Measurements from ENCODE around the gene SYNGR3.

SYNGR3 gene

DNA sequence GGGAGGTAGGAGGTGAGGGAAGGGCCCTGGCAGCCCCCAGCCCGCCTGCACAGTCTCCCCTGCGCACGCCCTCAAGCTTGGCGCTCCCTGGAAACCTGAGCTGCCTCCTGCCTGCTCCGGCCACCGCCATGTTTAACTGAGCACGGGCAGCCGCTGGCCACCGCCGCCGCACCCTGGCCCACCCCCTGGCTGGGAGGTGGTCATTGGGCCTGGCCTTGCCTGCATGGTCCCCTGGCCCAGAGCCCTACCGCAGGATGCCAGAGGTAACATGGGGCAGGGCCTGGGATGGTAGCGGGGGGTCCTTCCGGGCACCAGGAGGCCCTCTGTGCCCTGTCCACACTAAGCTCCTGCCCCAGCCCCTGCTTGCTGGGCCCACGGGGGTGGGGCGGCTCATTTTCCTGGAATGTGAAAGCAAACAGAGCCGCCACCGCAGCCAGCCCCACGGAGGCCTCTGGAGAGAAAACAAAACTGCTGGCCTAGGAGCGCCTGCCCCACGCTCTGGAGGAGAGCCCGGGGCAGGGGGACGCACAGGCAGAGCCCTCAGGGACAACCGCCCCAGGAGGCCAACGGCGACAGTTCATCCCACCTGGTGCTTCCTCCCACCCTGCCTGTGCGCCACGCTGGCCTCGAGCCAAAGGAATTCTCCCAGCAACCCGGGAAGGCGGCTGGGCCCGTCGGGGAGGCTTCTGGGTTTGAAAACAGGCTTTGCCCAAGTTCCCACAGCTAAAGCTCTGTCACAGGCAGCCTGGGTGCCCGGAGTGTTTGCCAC is 45.8 kb downstream of the SYNGR3 start:
- POLR2A ChIA-PET = interaction anchor here (0.8 to 2.1 kb wide), 5 partner anchors 12 to 120 kb away, joined by 3 to 10 read pairs (median 4); partner anchors contain the start of genes NTHL1, RPS2, TRAF7 and TSC2
- TF ChIP-seq, protein P1, sequence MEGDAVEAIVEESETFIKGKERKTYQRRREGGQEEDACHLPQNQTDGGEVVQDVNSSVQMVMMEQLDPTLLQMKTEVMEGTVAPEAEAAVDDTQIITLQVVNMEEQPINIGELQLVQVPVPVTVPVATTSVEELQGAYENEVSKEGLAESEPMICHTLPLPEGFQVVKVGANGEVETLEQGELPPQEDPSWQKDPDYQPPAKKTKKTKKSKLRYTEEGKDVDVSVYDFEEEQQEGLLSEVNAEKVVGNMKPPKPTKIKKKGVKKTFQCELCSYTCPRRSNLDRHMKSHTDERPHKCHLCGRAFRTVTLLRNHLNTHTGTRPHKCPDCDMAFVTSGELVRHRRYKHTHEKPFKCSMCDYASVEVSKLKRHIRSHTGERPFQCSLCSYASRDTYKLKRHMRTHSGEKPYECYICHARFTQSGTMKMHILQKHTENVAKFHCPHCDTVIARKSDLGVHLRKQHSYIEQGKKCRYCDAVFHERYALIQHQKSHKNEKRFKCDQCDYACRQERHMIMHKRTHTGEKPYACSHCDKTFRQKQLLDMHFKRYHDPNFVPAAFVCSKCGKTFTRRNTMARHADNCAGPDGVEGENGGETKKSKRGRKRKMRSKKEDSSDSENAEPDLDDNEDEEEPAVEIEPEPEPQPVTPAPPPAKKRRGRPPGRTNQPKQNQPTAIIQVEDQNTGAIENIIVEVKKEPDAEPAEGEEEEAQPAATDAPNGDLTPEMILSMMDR (IDR thresholded peaks at IDR 0.05; ENCODE audit: insufficient read depth, low read length, missing control alignments) = no peak
- no peak for DNase-seq (ENCODE audit: low read depth, low spot score)
- CTCF ChIA-PET = interaction anchor here (0.5 to 1.8 kb wide), 6 partner anchors 9 to 105 kb away, joined by 3 to 10 read pairs (median 3); partner anchors contain the start of genes NTHL1 and TSC2
- peak overlapping the region; percentile 29; the same call in 1 of the 2 replicates for H3K4me3 ChIP-seq (ENCODE audit: low read depth, low read length)

DNA sequence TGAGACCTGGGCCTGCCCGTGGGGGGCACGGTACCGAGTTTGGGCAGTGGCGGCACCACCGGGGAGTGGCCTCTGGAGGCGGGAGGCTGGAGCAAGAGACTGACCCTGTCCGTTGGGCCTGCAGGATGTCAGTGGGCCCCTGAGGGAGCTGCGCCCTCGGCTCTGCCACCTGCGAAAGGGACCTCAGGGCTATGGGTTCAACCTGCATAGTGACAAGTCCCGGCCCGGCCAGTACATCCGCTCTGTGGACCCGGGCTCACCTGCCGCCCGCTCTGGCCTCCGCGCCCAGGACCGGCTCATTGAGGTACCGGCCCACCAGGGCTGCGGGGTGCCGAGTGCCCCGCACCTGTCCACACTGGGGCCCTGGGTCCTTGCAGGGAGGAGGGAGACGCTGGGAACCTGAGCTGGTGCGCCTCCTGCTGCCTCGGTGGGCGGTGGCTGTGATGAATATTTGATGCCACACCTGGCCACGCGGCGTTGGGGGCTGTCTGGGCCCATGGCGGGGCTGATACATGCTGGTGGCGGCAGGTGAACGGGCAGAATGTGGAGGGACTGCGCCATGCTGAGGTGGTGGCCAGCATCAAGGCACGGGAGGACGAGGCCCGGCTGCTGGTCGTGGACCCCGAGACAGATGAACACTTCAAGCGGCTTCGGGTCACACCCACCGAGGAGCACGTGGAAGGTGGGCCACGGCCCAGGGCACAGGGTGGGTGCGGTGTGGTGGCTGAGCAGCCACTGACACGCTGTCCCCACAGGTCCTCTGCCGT is 46.6 kb downstream of the SYNGR3 start:
- TF ChIP-seq, protein P1 (IDR thresholded peaks at IDR 0.05; ENCODE audit: insufficient read depth, low read length, missing control alignments) = no peak
- POLR2A ChIA-PET = interaction anchor here (0.8 to 2.1 kb wide), 5 partner anchors 11 to 119 kb away, joined by 3 to 10 read pairs (median 4); partner anchors contain the start of genes NTHL1, RPS2, TRAF7 and TSC2
- CTCF ChIA-PET = interaction anchor here (0.5 to 1.8 kb wide), 5 partner anchors 8 to 105 kb away, joined by 3 to 10 read pairs (median 3); partner anchors contain the start of genes NTHL1 and TSC2
- DNase-seq (ENCODE audit: low read depth, low spot score) = no peak
- peak overlapping the region; percentile 29; the same call in 1 of the 2 replicates for H3K4me3 ChIP-seq (ENCODE audit: low read depth, low read length)

DNA sequence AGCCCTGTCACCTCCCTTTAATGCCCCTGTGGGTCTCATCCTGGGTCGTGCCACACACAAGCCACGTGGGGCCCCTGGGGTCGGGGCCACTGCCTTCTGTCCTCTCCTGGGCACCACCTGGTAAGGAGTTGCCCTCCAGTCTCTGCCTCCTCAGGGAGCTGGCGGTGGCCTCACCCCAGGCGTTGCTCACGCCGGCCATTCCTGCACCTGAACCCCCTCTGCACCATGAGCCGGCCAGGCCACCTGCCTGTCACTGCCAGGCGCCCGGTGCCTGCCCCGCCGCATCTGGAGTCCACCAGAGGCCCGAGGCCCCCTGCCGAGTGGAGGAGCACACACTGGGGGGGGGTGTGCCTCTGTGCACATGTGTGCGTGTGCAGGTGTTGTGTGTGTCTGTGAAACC is 47.3 kb downstream of the SYNGR3 start:
- no peak for DNase-seq (ENCODE audit: low read depth, low spot score)
- TF ChIP-seq, protein P1 (IDR thresholded peaks at IDR 0.05; ENCODE audit: insufficient read depth, low read length, missing control alignments) = no peak
- CTCF ChIA-PET = no interaction called here
- no peak overlapping the region for H3K4me3 ChIP-seq (ENCODE audit: low read depth, low read length)
- POLR2A ChIA-PET = no interaction called here

DNA sequence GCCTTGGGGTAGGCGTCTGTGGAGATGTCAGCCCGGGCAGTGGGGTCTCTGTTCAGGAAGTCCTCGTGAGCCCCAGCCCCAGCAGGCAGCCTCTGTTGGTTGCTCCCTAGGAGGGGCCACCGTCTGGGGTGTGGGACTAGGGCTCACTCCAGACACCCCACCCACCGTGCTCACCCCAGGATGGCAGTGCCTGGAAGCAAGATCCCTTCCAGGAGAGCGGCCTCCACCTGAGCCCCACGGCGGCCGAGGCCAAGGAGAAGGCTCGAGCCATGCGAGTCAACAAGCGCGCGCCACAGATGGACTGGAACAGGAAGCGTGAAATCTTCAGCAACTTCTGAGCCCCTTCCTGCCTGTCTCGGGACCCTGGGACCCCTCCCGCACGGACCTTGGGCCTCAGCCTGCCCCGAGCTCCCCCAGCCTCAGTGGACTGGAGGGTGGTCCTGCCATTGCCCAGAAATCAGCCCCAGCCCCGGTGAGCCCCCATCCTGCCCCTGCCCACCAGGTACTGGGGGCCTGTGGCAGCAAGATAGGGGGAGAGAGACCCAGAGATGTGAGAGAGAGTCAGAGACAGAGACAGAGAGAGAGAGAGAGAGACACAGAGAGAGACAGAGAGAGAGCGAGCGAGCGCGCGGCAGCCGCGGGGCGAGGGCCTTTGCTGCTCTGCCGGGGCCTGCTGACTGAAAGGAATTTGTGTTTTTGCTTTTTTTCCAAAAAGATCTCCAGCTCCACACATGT is 48.0 kb downstream of the SYNGR3 start:
- DNase-seq (ENCODE audit: low read depth, low spot score) = no peak
- H3K4me3 ChIP-seq (ENCODE audit: low read depth, low read length) = no peak overlapping the region
- TF ChIP-seq, protein P1 (IDR thresholded peaks at IDR 0.05; ENCODE audit: insufficient read depth, low read length, missing control alignments) = no peak
- CTCF ChIA-PET = no interaction called here
- POLR2A ChIA-PET = no interaction called here

DNA sequence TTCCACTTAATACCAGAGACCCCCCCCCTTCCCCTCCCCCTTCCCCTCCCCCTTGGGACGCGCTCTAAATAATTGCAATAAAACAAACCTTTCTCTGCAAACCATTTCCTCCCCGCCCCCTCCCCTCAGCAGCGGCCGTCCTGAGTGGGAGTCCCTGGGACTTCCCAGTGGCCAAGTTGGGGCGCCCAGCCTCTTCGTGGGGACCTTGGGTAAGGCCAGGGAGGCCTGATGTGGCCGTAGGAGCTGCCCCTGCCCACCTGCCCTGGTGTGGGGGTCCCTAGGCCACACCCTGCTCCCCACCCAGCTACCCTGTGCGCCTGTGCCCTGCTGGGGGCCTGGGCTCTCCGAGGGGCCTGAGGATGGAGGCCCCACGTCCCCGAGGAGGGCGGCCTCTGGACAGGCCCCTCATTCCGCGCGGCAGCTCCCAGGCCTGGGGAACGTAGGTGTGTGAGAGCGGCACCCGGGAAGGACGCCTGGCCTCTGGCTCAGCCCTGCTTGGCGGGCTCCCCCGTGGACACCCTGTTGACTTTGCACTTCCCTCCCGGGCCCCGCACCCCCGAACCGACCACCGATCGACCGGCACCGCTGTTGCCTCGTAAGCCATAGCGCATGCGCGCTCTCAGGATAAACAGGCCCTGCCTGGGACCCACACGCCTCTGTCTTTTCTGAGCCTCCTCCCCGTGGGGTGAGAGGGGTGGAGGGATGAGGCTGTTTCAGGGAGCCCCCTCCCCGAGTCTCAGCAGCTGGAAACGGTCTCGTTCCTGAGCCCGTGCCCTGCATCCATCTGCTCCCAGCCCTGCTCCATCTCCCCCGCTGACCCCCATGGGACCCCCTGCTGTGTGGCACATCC is 48.8 kb downstream of the SYNGR3 start:
- no peak overlapping the region for H3K4me3 ChIP-seq (ENCODE audit: low read depth, low read length)
- no peak for DNase-seq (ENCODE audit: low read depth, low spot score)
- CTCF ChIA-PET = interaction anchor here (0.8 to 3.7 kb wide), 2 partner anchors 16 to 34 kb away, joined by 3 to 19 read pairs; no protein-coding TSS in a partner anchor
- TF ChIP-seq, protein P1 (IDR thresholded peaks at IDR 0.05; ENCODE audit: insufficient read depth, low read length, missing control alignments) = no peak
- POLR2A ChIA-PET = interaction anchor here (1.0 kb wide), 1 partner anchor 117 kb away, joined by 4 read pairs; the partner anchor contains the start of gene TRAF7

All from AG04449 (cell line).